GOT3 (cell line): ENCODE data around the gene CDH2.

Source experiments
- DNase-seq: peaks from one replicate; lab custom pipeline; 2025; ENCODE audit warnings: mixed read lengths; lab: John Stamatoyannopoulos, UW

The CDH2 gene

DNA sequence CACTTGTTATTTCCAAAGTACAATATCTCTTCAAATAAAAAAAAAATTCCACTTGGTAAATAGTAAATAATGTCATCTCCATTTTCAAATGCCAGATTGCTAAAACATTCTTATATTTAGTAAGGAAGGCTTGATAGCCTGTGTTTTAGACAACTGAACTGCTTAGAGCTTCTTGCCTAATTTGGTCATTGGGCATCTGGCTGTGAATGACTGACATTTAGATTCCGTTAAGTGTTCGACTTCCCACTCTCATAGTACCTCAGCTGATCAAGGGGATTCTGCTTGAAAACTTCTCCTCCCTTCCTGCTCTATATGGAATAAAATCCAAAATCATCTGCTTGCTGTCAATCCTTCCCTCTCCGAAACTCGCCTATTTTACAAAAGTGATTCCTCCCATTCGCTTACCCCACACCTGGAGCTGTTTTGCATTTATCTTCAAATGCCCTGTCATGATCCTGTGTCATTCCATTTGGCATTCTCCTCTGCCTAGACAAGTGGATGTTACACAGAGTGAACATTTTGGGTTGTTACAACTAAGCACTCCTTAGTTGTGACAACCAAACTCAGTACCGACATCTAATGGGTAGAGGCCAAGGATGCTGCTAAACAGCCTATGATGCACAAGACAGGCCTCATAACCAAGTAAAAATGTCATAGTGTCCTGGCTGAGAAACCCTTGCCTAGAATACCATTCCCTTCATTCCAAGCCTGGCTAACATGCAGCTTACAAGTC, 181.0 kb downstream of the CDH2 start:
- no peak for DNase-seq

DNA sequence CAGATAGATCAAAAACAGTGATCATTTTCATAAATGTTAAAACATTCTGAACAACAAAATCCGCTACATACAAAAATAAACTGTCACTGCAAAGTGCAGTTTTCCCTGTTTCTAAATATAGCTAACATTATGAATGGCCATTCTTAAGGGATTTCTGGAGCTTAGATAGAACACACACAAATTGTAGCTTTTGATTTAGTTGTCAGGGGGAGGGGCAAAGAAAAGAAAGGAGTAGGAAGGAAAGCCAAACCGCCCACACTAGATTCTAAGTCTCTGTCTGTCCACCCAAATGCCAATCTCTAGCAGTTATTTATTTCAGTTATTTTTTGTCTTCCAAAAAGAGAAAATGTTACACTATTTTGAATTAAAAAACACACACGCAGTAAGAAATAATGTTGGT, 182.4 kb downstream of the CDH2 start:
- DNase-seq: no peak

DNA sequence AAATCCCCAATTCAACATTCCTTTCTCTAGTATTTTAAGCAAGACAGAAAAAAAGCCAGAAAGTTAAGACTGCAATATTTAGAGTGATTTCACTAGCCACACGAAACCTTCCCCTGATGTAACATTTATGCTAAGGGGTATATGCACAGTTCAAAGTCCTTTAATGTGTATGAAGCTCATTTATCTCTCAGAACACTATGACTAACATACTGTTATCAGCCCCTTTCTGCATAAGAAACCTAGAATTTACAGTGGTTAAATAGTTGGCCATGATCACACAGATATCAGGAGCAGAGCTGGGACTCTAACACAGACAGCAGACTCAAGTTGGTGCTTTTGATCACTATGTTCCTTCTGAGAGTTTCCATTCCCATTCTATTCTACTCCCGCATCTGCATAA, 185.5 kb downstream of the CDH2 start:
- no peak for DNase-seq

DNA sequence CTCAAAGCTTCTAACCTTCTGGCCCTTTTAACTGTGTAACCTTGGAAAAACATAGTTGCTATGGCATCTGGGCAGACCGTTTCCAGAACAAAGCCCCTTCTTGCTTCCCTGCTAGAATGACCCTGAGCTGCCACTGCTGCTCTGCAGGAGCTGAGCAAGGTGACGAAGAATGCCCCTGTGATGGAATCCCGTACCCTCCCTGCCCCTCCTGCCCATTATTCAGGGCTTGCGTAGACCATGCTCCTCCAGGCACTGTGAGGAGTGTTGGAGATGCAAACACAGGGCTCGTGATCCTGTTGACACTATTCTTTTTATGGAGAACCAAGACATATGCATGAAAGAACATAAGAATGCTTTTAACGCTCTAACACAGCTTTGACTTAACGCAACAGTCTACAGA, 191.1 kb downstream of the CDH2 start:
- DNase-seq: no peak

DNA sequence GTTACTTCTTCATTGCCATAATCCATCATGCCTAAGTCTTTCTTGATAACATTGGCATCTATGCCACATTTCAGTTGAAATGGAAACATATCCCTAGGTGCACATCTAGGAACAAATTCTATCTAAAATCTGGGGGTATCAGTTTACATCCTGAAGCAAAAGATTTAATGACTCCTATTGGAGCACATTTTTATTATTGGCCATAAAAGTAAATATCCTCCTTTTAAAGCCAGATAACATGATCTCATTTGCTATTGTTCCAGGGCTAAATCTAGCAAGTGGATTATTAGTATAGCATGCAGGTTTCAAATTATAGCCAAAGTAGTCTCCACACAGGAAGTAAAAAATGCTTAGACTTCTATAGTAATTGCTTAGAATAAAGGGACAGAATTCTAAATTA, 193.2 kb downstream of the CDH2 start:
- no peak for DNase-seq

DNA sequence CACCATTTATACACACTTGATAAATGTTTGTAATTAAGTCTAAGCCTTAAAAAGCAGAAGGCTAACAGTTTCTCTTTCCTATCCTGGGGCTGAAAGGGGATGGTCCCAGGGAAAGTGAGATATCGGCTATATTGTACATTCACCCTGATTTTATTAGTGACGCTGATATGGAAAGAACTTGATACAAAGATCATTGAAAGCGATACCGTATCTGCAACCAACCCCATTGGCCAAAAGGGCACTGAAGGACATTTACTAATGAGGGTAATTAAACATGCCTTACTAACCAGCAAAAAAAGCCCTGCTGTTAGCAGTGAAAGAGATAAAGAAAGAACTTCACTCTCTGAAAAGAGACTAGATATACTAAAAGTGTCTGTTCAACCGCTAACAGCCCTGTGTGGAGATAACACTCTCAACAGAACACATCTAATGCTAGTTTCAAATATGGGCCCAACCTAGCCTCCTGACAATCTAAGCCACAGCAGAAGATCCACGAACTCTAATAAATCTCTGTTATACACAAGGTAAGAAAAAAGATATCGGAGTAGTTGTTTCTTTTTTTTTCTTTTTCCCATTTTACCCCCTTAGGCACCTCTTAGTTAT, 200.0 kb downstream of the CDH2 start:
- no peak for DNase-seq

DNA sequence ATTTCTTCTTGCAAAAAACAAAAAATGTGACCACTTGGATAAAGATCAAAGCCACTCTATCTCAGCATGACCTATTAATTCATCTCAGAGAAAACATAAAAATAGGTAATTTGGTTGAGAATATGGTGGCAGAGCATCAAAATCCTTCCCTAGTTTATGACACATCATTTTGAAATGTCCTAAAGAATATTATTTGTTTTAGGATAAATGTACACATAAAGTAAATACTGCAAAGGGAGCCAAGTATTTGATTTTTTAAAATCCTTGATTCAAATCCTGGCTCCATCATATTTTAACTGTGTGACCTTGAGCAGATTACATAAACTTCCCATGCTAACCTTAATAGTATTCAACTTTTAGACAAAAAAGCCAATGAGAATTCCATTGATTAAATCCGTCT, 206.6 kb downstream of the CDH2 start:
- no peak for DNase-seq

DNA sequence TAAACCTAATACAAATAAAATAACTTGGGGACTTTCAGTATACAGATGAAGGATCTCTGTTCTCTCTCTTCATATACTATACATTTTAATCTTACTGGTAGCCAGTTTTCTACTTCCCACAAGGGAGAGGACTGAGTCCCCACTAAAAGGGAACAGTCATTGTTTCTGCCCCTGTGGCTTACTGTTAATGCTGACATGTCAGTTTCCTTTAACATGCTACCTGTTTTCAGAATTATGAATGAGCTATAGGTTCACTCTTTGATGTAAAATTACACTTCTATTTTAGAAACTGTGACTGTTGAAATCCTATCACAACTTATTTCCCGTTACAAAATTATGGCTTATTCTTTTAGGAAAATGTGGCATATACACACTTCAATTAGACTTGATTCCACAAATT, 207.7 kb downstream of the CDH2 start:
- no peak for DNase-seq

DNA sequence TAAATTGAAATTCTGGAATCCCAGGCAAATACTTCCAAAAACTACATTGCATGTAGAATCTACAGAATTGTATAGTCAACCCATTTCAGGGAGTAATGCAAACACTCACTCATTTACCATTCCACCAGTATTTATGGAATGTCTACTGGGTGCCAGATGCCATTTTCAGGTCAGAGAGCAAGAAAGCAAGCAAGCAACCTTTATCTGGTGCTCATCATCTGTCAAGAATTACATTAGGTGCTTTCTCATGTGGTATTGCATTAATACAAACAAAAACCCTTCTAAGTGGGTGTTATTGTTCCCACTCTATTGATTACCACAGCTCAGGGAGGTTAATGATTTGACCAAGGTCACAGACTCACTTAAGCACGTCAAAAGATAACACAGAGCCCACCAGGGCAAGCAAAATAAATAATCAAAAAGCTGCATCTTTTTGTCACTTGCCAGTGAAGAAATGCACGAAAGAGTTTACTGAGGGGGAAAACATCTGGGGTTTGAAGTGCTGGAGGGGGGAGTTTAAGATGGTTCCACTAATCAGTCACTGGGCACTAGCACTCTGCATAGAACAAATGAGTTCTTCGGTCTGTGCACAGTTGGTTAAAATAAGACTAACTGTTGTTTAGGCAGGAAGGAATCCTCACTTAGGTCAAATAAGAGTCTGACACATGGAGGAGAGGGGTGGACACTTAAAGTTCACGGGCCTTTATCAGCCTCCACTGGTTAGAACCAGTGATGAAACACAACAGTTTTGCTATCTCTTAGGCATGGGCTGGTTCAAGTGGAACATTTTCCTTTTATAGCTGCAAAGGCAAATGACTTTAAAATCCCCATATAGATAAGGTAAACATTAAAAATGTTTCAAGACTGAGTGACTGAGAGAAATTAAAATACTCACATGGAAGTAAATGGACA, 208.8 kb downstream of the CDH2 start:
- DNase-seq: no peak

DNA sequence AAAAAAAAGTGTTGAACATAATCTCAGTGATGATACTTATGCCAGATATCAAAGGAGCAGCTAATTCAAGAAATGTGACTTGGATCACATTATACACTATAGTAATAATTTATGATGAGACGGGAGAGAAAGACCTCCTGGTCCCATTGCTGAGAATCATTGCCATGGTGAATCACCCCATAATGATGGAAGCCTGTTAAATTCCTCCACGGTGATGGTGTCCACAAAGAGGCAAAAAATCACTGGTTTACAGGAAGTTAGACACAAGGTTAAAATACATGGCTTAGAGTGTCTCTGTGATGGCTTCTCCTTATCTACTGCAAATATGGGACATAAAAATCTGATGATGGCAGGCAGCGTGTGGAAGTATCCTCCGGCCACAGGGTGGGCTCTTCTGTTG, 210.0 kb downstream of the CDH2 start:
- DNase-seq: no peak

DNA sequence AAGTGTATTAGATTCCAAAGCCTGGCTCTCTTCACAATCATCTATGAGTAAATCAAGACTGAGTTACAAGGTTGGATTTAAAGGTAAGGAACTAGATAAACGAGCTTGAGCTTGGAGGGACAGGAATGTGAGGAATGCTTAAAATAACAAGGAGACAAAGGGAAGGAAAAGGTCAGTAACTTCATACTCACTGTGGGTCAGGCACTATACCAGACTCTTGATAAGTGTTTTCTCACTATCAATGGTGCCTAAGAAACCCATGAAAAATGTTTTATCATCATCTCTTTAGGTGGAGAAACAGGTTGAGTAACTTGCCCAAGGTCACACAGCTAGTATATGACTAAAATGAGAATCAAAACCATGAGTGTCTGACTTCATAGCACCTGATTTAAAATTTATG, 212.1 kb downstream of the CDH2 start:
- no peak for DNase-seq

DNA sequence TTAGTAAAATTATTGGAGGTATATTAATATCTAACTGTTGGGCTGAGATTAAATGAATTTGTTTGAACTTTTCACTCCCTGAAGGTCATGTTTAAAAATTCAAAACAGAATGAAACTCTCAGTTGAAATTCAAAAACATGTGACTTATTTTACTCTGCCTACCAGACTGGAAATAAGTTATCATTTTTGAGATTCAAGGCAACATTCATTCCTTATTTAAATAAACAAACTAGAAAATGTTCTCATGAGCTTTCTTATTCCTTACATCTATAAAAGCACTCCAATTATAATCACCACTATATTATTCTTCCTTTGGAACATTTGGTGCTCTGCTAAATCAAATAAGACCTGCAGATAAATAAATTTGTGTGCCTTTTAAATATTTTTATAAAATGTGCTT, 217.8 kb downstream of the CDH2 start:
- no peak for DNase-seq

DNA sequence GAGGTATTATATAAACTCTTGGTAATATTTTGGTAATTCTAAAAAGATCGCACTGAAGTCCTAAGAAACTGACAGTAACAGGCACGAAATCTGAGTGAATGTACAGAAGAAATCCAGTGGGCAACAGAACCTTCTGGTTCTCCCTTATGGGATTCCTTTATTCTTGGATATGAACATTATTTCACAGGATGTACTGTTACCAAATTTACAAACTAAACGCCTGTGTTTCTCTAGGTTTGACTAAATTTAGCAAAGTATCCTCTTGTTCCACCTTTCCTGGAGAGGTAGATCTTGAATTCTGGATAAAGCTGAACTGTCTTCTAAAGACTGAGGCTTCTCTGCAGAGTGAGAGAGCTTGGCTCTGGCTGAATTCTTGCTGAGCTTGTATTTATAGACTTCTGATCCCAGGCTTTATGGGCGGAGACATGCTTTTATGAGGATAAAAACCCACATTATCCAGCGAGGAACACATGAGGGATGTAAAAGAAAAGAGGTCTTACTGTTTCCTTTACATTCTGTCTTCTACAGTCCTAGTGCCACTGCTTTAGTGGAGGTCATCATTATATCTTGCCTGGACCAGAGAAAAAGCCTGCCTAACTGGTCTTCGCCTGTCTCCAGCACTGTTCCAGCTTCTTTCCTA, 220.8 kb downstream of the CDH2 start:
- no peak for DNase-seq

DNA sequence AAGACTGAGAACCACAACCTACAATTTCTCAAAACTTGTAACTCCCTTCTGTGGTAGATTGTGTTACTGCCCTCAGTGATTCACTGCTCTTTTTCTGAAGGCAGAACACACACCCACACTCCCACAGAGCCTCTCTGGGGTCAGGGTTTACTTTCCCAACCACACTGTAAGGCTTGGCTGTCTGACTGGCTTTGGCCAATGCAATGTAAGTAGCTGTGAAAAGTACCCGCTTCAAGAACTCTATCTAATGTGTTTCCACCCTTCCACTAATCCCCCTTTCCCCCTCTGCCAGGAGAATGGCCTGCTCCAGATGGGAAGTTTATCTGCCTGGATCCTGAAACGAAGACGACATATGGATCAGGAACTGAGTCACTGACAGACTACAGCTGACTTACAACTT, 222.7 kb downstream of the CDH2 start:
- no peak for DNase-seq

DNA sequence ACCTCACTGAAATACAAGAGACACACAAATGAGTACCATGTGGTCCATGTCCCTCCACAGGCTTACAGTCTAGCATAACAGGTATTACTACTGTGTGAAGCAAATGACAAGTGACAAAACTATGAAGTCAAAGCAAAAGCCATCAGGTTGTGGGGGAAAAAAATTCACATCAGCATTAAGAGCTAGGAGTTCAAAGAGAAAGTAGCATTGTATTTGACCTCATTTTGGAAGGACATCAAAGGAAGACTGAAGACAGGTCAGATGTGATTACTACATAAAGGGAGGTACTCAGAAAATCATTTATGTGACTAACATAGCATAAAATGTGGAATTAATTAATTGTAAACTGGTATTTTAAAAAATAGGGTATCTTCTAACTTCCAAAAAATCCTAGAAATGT, 224.2 kb downstream of the CDH2 start:
- DNase-seq: no peak

DNA sequence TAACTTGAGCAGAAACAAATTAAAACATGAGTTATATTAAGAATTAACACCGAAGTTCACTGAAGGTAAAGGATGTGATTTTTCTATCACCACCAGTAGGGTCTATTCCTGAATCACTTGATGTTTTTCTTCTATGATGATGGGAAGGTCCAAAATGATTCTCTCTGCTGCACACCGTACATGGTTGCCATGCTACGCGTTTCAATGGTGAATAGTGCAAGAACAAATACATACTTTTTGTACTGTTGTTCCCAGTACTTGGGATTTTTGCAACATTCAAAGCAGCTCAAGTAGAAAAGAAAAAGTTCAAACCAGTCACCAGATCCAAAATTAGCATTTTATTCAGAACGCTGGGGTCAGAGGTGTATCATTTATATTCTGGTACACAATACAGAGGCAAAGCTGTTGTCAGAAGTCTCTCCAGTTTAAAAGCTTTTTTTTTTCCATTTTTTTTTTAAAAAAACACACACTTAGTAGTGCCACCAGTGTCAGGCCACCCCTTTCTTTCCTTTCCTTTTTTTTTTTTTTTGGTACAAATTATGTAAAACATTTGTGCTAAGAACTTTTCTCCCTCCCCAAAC, 226.2 kb downstream of the CDH2 start:
- DNase-seq: no peak

DNA sequence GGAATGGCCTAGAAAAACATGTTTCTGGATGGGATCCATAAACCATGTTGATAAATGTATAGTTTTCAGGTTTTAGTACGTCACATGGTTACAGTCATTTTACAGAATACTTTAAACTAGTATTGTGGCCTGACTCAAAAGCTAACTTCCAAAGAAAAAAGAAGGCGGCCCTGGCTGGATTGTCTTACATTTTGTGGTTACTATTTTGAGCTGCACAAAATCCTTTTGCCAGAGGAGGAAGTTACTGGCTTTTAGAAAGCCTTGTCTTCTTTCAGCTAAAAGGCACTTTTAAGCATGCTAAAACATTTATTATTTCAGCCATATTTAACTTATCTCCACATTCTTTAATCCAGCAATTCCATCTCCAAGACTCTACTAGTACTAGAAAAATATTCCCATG, 227.9 kb downstream of the CDH2 start:
- DNase-seq: no peak

DNA sequence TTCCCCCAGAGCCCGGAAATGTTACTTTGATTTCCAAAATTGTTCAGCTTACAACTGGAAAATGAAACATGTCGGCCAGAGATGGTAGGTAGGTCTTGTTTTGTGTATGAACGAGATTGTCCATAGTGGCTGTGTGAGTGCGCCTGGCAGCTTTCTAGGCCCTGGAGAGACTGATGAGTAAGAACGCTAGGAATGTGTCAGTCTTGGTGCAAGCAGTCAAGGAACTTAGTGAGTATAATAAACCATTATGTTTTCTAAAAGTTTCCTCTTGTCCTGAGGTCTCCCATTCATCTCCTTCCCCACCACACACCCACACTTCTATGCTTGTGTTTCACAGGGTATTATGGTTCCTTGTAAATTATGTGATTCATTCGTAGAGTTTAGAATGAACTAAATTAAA, 234.2 kb downstream of the CDH2 start:
- no peak for DNase-seq

DNA sequence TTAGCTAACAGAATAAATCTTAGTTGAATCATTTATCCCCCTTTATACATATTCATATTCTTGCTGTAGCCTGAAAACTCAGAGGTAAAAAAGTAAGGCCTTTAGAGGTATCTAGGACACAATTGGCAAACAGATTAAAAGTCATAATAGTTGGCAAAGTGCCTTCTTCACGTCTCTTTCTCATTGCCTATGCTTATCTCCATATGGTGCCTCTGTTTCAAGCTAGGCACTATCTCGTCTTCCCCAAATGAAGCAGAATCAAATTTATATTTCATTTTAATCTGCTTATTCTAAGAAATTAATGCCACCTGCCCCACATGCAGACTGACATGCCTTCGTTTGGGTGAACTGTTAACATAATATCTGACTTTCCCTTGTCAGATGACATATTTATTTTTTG, 245.4 kb downstream of the CDH2 start:
- DNase-seq: no peak

DNA sequence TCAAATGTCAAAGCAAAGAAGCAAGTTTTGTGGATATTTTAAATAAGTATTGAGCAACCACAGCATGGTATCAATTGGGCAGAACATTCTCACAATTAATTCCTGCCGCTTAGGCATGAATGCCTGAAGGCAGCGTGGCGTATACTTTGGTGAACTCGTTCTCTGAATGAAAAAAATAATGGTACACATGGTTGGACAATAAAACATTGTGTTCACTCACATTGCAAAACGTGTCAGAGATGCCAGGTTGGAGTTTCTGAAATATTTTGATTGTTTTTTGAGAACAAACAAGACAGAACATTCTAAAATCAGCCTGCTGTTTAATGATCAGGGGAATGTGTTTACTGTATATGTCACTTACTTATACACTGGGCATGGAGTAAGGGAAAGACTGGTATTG, 254.2 kb downstream of the CDH2 start:
- DNase-seq: no peak

DNA sequence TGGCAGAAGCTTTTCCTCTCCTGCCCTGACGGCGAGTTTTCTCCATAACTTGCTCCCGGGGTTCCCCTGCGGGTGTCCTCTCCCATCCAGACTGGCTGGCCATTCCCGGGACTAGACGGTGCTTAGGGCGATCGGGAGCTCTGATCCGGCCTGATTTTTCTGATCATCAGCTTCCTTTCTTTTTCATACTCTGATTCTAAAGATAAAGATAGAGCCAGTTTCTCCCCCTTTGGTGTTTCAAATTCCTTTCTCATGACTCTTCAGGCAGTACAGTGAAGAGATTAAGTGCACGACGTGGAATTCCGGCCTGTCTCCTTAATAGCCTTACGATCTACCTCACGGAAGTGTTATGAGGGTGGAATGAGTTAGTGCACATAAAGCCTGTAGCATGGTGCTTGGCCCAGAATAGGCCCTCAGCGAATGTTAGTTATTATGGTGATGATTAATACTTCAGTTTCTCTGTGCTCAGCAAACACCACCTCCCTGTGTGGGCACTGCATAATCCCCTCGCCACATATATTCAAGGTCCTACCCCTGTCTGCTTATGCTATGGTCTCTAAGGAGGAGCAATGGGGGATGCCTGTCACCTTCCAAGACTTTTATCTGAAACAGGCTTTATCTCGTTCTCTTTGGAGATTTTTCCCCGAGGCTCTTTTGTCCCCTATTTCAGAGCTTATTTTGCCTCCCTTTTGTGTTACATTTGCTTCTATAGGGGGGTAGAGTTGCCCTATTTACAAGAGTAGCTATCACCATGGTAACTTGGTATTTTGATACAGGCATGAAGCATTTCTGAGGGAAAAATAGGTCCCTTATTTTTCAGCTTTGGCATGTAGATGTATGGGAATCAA, 254.8 kb downstream of the CDH2 start:
- DNase-seq: no peak
